NAMALWA (cell line): Measurements from ENCODE around the gene PELI2.
"Not testable (repeated sequence)": the region's sequence is repeated elsewhere in the genome, so short reads cannot be mapped to it uniquely, and the experiment has no call there.

Source experiments
- DNase-seq: peaks from one replicate; pipeline ENCODE4 v3.0.0-alpha.2; 2015; ENCODE audit warnings: low spot score

Gene PELI2

GRCh38 chr14:56143025-56143424 is 24.8 kb downstream of the PELI2 start:
- no peak for DNase-seq

DNA sequence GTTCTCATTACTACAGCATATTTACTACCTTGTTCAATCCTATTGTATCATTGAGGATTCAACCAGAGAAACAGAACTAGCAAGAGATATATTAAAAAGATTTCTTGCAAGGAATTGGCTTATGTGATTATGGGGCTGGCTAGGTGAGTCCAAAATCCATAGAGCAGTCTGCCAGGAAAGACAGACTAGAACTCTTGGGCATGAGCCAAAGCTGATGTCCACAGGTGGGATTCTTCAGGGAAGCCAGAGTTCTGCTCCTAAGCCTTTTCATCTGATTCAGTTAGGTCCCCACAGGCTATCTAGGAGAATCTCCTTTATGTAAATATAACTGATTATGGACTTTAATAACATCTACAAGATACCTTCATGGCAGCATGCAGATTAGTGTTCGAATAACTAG is 26.0 kb downstream of the PELI2 start:
- no peak for DNase-seq

- DNase-seq = no peak
Observed at GRCh38 chr14:56145181-56145769, 27.1 kb downstream of the PELI2 start.

GRCh38 chr14:56145965-56146364 is 27.8 kb downstream of the PELI2 start:
- no peak for DNase-seq

DNA sequence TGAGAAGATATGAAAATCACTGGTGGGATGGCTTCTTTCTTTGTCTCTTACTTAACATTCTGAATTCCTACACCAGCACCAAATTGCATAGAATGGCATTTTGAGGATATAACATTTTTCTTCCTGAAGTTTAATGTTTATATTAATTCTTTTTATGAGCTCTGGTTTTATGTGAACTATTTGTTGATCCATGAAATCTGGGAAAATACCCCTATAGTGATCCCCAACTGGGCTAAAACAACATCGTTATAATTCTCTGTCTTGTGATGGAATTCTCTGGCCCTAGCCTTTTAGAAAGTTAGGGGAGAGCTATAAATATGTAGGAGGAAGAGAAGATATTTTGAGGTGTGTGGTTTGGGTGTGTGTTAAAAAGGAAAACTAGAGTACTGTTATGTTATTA is 29.2 kb downstream of the PELI2 start:
- DNase-seq = no peak

- DNase-seq = no peak
Observed at GRCh38 chr14:56147986-56148901, 30.0 kb downstream of the PELI2 start.

DNA sequence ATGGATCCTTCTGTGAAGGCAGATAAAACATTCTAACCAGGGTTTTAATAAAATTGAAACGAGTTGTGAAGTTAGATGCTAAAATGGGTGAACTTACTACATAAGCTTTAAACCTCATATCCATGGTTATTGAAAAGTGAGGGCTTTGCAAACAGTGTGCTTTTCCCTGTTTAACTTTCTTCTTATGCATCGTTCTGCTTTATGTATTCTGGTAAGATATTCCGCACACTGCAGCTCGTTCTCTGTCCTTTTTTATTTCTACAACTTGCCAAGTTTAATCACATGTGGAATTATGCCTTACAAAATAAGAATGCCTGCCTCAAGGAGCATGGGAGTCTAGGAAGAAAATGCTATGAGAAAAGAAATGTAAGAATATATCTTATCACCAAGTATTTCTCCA is 30.9 kb downstream of the PELI2 start:
- DNase-seq = no peak

DNA sequence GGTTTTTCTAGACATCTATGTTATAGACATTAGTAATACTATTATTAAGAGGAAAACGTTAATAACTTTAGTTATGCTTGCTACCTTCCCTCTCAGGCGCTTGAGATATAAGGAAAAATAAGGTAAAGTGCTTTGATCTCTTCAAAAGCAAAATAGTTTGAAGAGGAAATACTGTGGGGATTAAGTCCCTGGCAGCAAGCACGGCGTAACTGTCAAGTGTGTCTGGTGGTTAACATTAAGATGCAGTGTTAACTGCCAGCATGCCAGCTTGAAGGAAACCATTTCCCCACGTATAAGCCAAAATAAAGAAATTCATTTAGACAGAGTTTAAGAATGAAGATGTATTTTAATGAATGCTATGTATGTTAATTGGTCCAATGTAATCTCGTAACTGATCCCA is 31.8 kb downstream of the PELI2 start:
- DNase-seq = no peak

- DNase-seq = peak; percentile 34
Observed at GRCh38 chr14:56150645-56151345, 32.6 kb downstream of the PELI2 start.

DNA sequence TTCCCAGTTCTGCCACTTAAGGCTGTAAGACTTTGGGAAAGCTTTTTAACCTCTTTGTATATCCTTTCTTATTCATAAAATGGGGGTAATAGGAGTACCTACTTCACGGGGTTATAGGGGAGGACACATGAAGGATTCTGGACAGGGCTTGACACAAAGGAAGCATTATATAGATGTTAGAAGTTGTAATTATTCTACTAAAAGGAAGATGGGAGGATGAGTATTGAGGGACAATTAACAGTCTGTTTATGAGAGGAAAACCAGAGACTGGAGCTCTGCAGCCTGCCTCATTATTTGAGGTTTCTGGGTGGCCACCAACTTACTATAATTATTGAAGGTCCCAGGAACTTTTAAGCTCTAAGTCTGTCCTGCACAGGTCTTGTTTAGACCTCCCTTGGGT is 34.0 kb downstream of the PELI2 start:
- no peak for DNase-seq

- DNase-seq = no peak
Observed at GRCh38 chr14:56153267-56153666, 35.1 kb downstream of the PELI2 start.

GRCh38 chr14:56154321-56154720 is 36.1 kb downstream of the PELI2 start:
- no peak for DNase-seq

- no peak for DNase-seq
Observed at GRCh38 chr14:56156096-56156495, 37.9 kb downstream of the PELI2 start.

DNA sequence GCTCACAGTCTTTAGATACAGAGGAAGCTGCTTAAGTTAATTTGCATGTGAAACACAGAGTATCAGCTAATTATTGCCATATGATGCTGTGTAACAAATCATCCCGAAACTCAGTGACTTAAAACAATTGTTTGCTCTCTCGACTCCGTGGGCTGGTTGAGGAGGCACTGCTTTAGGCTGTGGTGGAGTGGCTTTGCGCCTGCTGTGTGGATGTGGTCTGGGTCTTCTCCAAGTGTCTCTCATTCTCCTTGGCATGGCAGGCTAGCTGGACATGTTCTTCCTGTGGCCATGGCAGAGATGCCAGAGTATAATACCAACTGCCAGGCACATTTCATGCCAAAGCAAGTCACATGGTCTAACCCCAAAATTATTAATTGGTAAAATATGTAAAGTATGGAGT is 40.9 kb downstream of the PELI2 start:
- DNase-seq = no peak

GRCh38 chr14:56160088-56160487 is 41.9 kb downstream of the PELI2 start:
- DNase-seq = no peak

DNA sequence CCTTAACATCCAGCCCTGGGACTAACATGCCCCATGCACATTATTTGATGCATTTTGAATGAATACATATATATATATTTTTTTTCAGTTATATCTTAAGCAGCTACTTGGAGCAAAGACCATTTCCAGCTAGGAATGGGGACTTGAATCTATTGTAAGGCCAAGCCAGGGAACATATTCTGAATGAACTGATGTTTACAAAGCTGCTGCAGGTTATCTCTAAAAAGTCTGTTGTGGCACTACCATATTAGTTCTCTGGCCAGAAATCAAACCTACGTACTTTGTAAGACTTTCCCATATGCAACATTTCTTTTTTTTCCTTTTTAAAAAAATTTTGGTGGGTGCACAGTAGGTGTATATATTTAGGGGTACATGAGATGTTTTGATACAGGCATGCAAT is 43.4 kb downstream of the PELI2 start:
- DNase-seq = no peak

- no peak for DNase-seq
Observed at GRCh38 chr14:56162476-56162875, 44.3 kb downstream of the PELI2 start.

DNA sequence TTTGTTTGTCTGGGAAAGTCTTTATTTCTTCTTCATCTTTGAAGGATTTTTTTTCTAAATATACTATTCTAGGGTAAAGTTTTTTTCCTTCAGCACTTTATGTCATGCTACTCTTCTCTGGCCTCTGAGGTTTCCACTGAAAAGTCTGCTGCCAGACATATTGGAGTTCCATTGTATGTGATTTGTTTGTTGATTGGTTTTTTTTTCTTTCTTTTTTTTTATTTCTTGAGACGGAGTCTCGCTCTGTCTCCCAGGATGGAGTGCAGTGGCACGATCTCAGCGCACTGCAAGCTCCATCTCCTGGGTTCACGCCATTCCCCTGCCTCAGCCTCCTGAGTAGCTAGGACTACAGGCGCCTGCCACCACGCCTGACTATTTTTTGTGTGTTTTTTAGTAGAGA is 48.4 kb downstream of the PELI2 start:
- DNase-seq = not testable (repeated sequence)

DNA sequence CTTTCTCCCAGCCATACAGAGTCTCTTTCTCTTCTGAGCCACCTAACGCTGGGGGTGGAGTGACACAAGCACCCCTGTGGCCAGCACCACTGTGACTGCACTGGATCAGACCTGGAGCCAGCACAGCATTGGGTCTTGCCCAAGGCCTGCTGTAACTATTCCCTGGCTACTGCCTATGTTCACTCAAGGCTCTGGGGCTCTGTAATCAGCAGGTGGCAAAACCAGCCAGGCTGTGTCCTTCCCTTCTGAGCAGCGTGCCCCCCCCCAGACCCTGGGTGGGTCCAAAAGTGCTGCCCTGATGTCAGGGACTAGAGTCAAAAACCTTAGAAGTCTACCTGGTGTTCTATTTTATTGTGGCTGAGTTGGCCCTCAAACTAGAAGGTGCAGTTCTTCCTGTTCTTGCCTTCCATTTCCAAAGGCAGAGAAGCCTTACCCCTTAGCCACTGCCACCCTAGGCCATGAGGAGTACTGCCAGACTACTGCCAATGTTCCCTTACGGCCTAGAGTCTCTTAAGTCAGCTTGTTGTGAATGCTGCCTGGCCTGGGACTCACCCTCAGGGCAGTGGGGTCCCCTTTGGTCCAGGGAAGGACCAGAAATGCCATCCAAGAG is 49.9 kb downstream of the PELI2 start:
- DNase-seq = no peak

GRCh38 chr14:56170028-56170427 is 51.8 kb downstream of the PELI2 start:
- DNase-seq = no peak

DNA sequence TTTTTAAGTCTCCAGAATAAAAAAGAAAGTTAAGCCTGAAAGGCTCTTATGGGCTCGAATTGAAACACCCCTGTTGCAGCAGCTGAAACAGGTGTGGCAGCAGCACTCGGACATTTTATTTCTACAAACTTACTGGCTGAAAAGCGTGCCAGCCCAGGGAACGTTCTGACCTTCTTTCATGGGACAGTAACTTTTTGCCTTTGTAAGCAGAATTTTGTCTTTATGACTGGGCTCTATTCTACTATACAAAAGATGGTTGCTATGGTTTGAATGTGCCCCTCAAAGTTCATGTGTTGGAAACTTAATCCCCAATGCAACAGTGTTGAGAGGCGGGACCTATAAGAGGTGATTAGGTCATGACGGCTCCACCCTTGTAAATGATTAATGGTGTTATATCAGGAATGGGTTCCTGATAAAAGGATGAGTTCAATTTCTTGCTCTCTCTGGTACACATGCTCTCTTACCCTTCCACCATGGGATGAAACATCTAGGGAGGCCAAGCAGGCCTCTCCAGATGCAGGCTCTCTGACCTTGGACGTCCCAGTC is 52.7 kb downstream of the PELI2 start:
- DNase-seq = no peak

- DNase-seq = no peak
Observed at GRCh38 chr14:56172074-56172473, 53.9 kb downstream of the PELI2 start.
